ENCODE results near the gene FAM200A. TPM values are rescaled to one million over a fixed set of nuclear protein-coding genes. Genes with fewer than 3 reads are reported as not detected.

FAM200A gene
- total and polyA plus RNA-seq, 2 of the 13 experiments (the other 11 are each of a cell fraction or from before 2014, with no cell fraction given): 4.7 to 6.3 TPM

GRCh38 chr7:99551767-99552463 is at the start of gene FAM200A (continued):
- TF ChIP-seq GLI4 (CRISPR knock-in tag; IDR thresholded peaks at IDR 0.05; ENCODE audit: borderline replicate concordance): no peak
- peak; percentile 75; the same call in 1 of the 2 replicates for TF ChIP-seq ZBTB10 (CRISPR knock-in tag; IDR thresholded peaks at IDR 0.05; ENCODE audit: borderline replicate concordance)
- TF ChIP-seq ZNF407 (CRISPR knock-in tag; IDR thresholded peaks at IDR 0.05; ENCODE audit: not compliant biosample characterization): peak; percentile 59
- TF ChIP-seq ZNF501 (CRISPR knock-in tag; IDR thresholded peaks at IDR 0.05): peak; percentile 75; the same call in 1 of the 2 replicates
- peak; percentile 34 for TF ChIP-seq TEAD3 (CRISPR knock-in tag; optimal IDR thresholded peaks at IDR 0.05; ENCODE audit: borderline replicate concordance)
- TF ChIP-seq, protein P1, sequence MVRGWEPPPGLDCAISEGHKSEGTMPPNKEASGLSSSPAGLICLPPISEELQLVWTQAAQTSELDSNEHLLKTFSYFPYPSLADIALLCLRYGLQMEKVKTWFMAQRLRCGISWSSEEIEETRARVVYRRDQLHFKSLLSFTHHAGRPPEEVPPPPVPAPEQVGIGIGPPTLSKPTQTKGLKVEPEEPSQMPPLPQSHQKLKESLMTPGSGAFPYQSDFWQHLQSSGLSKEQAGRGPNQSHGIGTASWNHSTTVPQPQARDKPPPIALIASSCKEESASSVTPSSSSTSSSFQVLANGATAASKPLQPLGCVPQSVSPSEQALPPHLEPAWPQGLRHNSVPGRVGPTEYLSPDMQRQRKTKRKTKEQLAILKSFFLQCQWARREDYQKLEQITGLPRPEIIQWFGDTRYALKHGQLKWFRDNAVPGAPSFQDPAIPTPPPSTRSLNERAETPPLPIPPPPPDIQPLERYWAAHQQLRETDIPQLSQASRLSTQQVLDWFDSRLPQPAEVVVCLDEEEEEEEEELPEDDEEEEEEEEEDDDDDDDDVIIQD (CRISPR knock-in tag; IDR thresholded peaks at IDR 0.05; ENCODE audit: low read depth): 0 out of 2 replicates have a peak, but pooled peaks have one; percentile 60
- 0 out of 2 replicates have a peak, but pooled peaks have one; percentile 68 for TF ChIP-seq ZNF839 (CRISPR knock-in tag; IDR thresholded peaks at IDR 0.05; ENCODE audit: borderline replicate concordance)
- TF ChIP-seq MTA1 (CRISPR knock-in tag; IDR thresholded peaks at IDR 0.05; ENCODE audit: borderline replicate concordance): no peak
- no peak for TF ChIP-seq ZNF83 (CRISPR knock-in tag; IDR thresholded peaks at IDR 0.05; ENCODE audit: borderline replicate concordance)
- TF ChIP-seq SMYD3 (CRISPR knock-in tag; IDR thresholded peaks at IDR 0.05): 0 out of 2 replicates have a peak, but pooled peaks have one; percentile 71
- no peak for TF ChIP-seq NR2F1 (CRISPR knock-in tag; IDR thresholded peaks at IDR 0.05)
- TF ChIP-seq ZNF121 (CRISPR knock-in tag; IDR thresholded peaks at IDR 0.05): no peak
- TF ChIP-seq TAF1 (CRISPR knock-in tag; IDR thresholded peaks at IDR 0.05): peak; percentile 74; the same call in 1 of the 2 replicates
- TF ChIP-seq KDM2A (CRISPR knock-in tag; IDR thresholded peaks at IDR 0.05; ENCODE audit: borderline replicate concordance, low read depth): peak; percentile 98
- TF ChIP-seq ZNF776 (CRISPR knock-in tag; IDR thresholded peaks at IDR 0.05): 0 out of 2 replicates have a peak, but pooled peaks have one; percentile 11
- TF ChIP-seq HDAC1 (CRISPR knock-in tag; IDR thresholded peaks at IDR 0.05): peak; percentile 76

All from HepG2 (cell line).